Measurements from ENCODE around the gene KCNK10.

KCNK10 gene

DNA sequence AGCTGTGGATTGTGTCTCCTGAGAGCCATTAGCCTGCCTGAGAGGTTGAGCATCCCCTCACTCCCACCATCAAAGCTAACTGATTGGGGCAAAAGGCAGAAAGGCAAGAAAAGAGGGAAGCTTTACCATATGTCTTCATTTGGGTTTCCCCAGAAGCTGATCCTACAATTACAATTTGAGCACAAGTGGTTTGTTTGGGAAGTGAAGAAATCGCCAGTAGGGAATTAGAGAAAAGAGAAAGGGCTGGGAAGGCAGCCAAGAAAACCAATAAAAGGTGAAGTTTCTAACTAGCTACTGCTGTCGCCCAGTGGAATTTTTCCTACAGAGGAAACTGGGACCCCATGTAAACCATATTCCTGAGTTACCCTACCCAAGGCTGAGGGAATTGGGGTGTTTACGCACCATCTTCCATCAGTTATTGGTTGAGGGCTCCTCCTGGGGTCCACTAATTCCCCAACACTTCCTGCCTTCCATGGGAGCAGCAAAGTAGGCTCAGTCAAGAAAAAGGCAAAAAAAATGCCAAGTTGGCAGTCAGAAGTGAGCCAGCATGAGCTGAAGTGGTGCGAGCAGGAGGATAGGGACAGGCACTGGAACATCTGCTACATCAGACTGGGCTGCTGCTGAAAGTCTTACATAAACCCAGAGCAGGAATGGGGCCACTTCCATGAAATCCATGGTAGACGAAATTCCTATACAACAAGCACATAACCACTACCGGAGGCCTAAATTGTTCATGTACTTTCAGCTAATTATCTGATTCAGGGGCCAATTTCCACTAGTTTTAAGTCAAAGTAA lies 17.3 kb downstream of the KCNK10 start:
- TF ChIP-seq, protein P1, sequence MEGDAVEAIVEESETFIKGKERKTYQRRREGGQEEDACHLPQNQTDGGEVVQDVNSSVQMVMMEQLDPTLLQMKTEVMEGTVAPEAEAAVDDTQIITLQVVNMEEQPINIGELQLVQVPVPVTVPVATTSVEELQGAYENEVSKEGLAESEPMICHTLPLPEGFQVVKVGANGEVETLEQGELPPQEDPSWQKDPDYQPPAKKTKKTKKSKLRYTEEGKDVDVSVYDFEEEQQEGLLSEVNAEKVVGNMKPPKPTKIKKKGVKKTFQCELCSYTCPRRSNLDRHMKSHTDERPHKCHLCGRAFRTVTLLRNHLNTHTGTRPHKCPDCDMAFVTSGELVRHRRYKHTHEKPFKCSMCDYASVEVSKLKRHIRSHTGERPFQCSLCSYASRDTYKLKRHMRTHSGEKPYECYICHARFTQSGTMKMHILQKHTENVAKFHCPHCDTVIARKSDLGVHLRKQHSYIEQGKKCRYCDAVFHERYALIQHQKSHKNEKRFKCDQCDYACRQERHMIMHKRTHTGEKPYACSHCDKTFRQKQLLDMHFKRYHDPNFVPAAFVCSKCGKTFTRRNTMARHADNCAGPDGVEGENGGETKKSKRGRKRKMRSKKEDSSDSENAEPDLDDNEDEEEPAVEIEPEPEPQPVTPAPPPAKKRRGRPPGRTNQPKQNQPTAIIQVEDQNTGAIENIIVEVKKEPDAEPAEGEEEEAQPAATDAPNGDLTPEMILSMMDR (IDR thresholded peaks at IDR 0.05): no peak
- DNase-seq (ENCODE audit: low spot score): no peak
- H3K27ac ChIP-seq: no peak overlapping the region
- H3K4me3 ChIP-seq: no peak overlapping the region

DNA sequence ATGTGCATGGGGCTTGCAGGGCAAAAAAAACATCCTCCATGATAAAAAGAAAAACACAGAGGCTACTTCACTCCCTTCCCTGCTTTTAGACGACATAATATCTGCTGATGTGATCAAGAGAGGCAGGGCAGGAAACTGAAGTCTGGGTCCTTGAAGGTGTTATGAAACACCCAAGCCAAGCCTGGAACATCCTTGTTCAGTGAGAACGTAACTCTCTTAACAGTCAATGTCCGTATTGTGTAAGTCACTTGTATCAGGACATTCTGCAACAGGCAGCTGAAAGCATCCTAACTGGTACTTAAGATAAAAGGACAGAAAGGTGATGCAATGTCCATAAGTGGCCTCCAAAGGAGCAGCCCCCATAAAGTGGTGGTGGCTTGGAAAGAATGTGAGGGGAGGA lies 20.0 kb downstream of the KCNK10 start:
- no peak overlapping the region for H3K4me3 ChIP-seq
- no peak overlapping the region for H3K27ac ChIP-seq
- DNase-seq (ENCODE audit: low spot score): no peak
- TF ChIP-seq, protein P1 (IDR thresholded peaks at IDR 0.05): no peak

DNA sequence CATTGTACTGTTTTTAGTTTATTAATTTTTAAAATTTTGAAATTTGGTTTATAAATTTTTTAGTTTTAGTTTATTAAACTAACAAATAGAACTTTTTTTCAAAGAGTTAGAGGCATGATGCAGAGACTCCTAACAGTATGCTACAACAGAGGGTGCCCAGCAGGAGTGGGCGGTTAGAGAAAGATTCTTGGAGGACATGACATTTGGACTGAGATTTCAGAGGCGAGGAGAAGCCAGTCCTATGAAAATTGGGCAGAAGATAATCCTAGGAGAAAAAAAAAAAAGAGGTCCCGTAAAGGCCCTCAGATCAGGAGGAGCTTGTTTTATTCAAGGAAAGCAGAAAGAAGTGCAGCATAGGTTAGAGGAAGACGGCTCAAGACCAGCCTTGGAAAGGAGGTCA lies 21.7 kb downstream of the KCNK10 start:
- Histone ChIP-seq H3K27ac (no peak overlapping the region), H3K4me3 (no peak overlapping the region)
- TF ChIP-seq, protein P1 (IDR thresholded peaks at IDR 0.05): no peak
- no peak for DNase-seq (ENCODE audit: low spot score)

DNA sequence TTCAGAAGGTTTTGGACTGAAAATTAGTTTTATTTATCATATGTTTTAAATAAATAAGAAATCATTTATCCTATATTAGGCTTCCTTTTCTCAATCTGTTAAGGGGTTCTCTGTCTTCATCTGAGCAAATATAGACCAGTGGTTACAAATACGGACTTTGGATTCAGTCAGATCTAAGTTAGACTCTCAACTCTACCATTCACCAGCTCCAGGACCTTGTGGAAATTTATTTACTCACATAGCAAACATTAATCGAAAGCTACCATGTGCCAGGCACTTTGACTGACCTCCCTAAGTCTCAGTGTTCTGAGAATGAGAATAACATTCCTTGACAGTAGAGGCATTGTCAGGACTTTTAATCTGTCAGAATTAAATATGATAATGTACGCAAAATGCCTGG lies 22.3 kb downstream of the KCNK10 start:
- DNase-seq (ENCODE audit: low spot score): no peak
- TF ChIP-seq, protein P1 (IDR thresholded peaks at IDR 0.05): no peak

DNA sequence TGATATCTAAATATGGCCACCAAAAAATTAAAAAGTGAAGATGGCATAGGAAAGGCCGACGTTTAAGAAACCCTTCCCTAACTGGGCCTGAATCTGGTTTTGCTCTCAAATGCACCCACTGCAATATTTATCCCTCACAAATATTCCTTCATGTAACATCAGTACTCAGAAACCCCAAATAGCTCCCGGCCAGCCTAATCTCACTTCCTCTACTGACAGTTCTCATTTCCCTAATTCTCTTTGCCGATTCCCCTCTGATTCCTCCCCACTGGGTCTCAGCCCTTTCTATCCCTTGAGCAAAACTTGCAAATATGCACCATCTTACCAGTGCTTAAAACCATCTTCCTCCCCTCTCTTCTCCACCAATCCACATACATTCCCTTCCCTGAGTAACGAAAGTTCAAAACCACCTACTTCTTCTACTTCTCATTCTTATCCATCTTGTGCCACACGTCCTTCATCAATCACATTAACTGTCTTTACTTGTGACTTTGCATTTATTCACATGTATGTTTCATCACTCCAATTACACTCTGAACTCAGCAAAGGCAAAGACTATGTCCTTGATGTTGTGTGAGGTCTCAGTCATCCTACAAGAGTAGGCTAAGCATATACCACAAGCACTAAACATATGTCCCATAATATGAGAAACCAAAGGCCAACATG lies 23.1 kb downstream of the KCNK10 start:
- DNase-seq (ENCODE audit: low spot score): no peak
- Histone ChIP-seq H3K4me3 (no peak overlapping the region), H3K27ac (no peak overlapping the region)
- TF ChIP-seq, protein P1 (IDR thresholded peaks at IDR 0.05): no peak

More for the DNA sequence above, 22.3 kb downstream of the KCNK10 start:
- H3K27ac ChIP-seq: no peak overlapping the region
- H3K4me3 ChIP-seq: no peak overlapping the region

DNA sequence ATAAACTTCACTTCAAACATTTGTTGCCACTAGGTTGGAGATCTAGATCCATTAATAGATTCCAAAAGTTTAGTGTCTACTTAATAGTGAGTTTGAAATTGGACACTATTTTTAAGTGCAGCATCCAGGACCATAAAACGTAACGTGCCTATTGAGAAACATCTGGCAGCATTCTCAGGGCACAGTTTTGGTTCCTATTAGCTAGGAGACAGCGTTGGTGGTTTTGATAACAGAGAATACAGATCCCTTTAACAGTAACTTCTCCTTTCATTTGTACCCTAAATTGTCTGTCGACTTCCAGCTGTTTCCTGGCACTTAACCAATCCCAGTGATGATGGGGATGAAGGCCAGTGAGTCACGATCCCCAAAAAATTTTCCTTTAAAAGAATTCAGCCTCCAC lies 25.8 kb downstream of the KCNK10 start:
- no peak overlapping the region for H3K27ac ChIP-seq
- no peak overlapping the region for H3K4me3 ChIP-seq
- no peak for DNase-seq (ENCODE audit: low spot score)
- TF ChIP-seq, protein P1 (IDR thresholded peaks at IDR 0.05): no peak

DNA sequence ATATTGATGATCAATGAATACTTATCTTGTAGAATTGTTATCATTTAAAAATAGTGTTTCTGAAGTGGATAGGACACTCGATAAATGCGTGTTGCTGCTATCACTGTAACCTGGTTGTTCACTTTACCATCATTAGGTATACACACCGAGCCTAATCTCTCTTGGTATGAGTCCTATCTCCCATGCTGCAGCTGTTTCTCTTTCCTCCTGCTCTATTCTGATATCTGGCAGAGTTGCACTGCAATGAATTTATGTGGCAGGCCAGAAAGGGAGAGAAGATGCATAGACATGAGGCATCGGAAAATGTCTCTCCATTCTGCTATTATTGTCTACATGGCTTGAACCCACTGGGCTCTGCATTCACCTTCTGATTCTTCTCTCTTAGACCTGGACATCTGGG lies 26.7 kb downstream of the KCNK10 start:
- H3K4me3 ChIP-seq: no peak overlapping the region
- TF ChIP-seq, protein P1 (IDR thresholded peaks at IDR 0.05): no peak
- no peak for DNase-seq (ENCODE audit: low spot score)

More for the DNA sequence above, 26.7 kb downstream of the KCNK10 start:
- H3K27ac ChIP-seq: no peak overlapping the region

Measured in coronary artery (tissue), 2 donors.